NB4 (cell line): Measurements from ENCODE around the gene FUZ.

ENCODE experiments used
- CTCF ChIP-seq: IDR thresholded peaks from one replicate; pipeline ENCODE4 v1.5.1; 2012; ENCODE audit warnings: low read depth, low read length
- MYC ChIP-seq: IDR thresholded peaks from 2 replicates; pipeline ENCODE4 v1.6.1; 2011; ENCODE audit warnings: low read depth, low read length
- POLR2A ChIP-seq: IDR thresholded peaks from 2 replicates; pipeline ENCODE4 v1.6.1; 2011; ENCODE audit warnings: mild to moderate bottlenecking; ENCODE audit not compliant: insufficient read length; ENCODE audit errors: extremely low read depth
- TF ChIP-seq, protein P1 (sequence below): IDR thresholded peaks from 2 replicates; pipeline ENCODE4 v1.6.1; 2011; ENCODE audit warnings: low read depth, low read length

DNA sequence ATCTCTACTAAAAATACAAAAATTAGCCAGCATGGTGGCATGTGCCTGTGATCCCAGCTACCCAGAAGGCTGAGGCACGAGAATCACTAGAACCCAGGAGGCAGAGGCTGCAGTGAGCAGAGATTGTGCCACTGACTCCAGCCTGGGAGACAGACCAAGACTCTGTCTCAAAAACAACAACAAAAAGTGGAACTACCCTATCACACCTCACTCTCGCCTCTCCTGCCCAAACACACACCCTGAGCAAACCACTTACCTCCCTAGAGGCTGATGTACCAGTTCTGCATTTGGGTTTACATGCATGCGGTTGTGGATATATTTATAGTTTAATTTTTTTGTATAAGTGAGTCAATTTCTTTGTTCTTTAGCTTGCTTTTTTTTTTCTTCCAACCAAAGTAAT, 30.2 kb upstream of the FUZ start:
- TF ChIP-seq CTCF (no peak), POLR2A (no peak), MYC (no peak)
- TF ChIP-seq, protein P1, sequence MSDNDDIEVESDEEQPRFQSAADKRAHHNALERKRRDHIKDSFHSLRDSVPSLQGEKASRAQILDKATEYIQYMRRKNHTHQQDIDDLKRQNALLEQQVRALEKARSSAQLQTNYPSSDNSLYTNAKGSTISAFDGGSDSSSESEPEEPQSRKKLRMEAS, result no peak
